Adrenal gland (tissue), 12 donors: Measurements from ENCODE around the gene LYRM7. TPM values are rescaled to one million over a fixed set of nuclear protein-coding genes. Genes with fewer than 3 reads are reported as not detected.

Source experiments
- DNase-seq, 7 donors: peaks; one replicate each; pipeline ENCODE4 v3.0.0-alpha.2; 2019 to 2020
- H3K27ac ChIP-seq, 5 donors: fragments of 200-600 bp; sonication (generic) in 4 of 5; 1 replicate in 3 of 5; 2 replicates in 2 of 5; pipeline versions ENCODE4 v1.5.1 to v1.8.0; 2016 to 2020; ENCODE audit warnings: mild to moderate bottlenecking in 1 of 5
- H3K27me3 ChIP-seq: fragments of 200-600 bp; 2 replicates; pipeline ENCODE4 v1.8.0; 2021
- H3K36me3 ChIP-seq, 2 donors: fragments of 200-600 bp; replicated peaks in 1 of 2; 1 replicate in 1 of 2; 2 replicates in 1 of 2; pipeline versions ENCODE4 v1.5.1 to v1.8.0; 2018 to 2022
- H3K4me1 ChIP-seq, 2 donors: fragments of 200-600 bp; replicated peaks in 1 of 2; 1 replicate in 1 of 2; 2 replicates in 1 of 2; pipeline versions ENCODE4 v1.5.1 to v1.8.0; 2018 to 2021
- H3K4me3 ChIP-seq, 4 donors: fragments of 200-600 bp; sonication (generic) in 3 of 4; one replicate each; pipeline ENCODE4 v1.5.1; 2016 to 2018
- H3K9me3 ChIP-seq, 3 donors: fragments of 200-600 bp; sonication (generic) in 1 of 3; replicated peaks in 1 of 3; 1 replicate in 2 of 3; 2 replicates in 1 of 3; pipeline versions ENCODE4 v1.5.1 to v1.8.0; 2016 to 2021
- POLR2A ChIP-seq, 2 donors: fragments of 450-650 bp; IDR thresholded peaks; one replicate each; pipeline ENCODE4 v1.6.1; 2017; ENCODE audit warnings: antibody characterized with exemption in 2 of 2, mild to moderate bottlenecking in 2 of 2, moderate library complexity in 1 of 2
- WGBS, 4 donors: extraction: QIAGEN DNeasy Blood & Tissue Kit in 2 of 4; methylation state at CpG; one replicate each; pipeline versions ENCODE4 v1.1.5 to v1.1.7; 2013 to 2017; 5-methylcytosine and 5-hydroxymethylcytosine counted together
- intact Hi-C, 2 donors: fragments of 100-400 bp; cut with DNase I; formaldehyde crosslinking; loops; one replicate each; pipeline versions ENCODE4 v1.14.1 to v1.15.0; 2022 to 2023
- polyA plus RNA-seq, 3 donors: library from polyadenylated mRNA; stranded (reverse); fragments of 200-250 nt in 2 of 3; fragments of 350-450 nt in 1 of 3; fragmentation: Illumina TruSeq in 1 of 3; extraction: RNeasy Lipid Tissue Mini Kit (QIAGEN cat#74804) in 1 of 3; gene quantifications; one replicate each; pipeline ENCODE4 v1.2.3, GENCODE V29; 2013 to 2014
- total RNA-seq, 9 donors: library from RNA; depleted of rRNA in 4 of 9; stranded (reverse); fragments of >200 nt in 4 of 9; fragments of 120-200 nt in 1 of 9; fragmentation: NEBNext Ultra II Directional in 1 of 9; extraction: Animal tissue kit (Norgen Biotek cat#: 25700) in 1 of 9; gene quantifications; one replicate each; pipeline versions ENCODE4 v1.1.0 to v1.2.4, GENCODE V29; 2013 to 2023
- TF ChIP-seq, protein P1 (sequence below), 6 experiments: fragments of 450-650 bp in 4 of 6; fragments of 200-600 bp in 2 of 6; sonication (generic) in 1 of 6; IDR thresholded peaks; 1 replicate in 5 of 6; 2 replicates in 1 of 6; pipeline versions ENCODE4 v1.5.1 to v1.8.0; 2016 to 2021; ENCODE audit warnings: antibody characterized with exemption in 6 of 6, mild to moderate bottlenecking in 2 of 6, moderate library complexity in 1 of 6
- donor health status: healthy with polysubstance abuse.
- donor health status: Bipolar disorder and iron deficiency.
- donor health status: DM: yes; HTN: yes; CAD: no.
- donor health status: DM: no; HTN: no; CAD: no.
- donor health status: DM: no; HTN: no; CAD: no.
- donor health status: DM: yes; HTN: yes; CAD: no.

LYRM7 gene
- total and polyA plus RNA-seq, 12 donors = 2.0 to 14.5 (median 10.6) TPM

GRCh38 chr5:131222731-131223130, 52.0 kb downstream of the LYRM7 start:
- no peaks in the 10 kb centered on the region for H3K36me3 ChIP-seq

DNA sequence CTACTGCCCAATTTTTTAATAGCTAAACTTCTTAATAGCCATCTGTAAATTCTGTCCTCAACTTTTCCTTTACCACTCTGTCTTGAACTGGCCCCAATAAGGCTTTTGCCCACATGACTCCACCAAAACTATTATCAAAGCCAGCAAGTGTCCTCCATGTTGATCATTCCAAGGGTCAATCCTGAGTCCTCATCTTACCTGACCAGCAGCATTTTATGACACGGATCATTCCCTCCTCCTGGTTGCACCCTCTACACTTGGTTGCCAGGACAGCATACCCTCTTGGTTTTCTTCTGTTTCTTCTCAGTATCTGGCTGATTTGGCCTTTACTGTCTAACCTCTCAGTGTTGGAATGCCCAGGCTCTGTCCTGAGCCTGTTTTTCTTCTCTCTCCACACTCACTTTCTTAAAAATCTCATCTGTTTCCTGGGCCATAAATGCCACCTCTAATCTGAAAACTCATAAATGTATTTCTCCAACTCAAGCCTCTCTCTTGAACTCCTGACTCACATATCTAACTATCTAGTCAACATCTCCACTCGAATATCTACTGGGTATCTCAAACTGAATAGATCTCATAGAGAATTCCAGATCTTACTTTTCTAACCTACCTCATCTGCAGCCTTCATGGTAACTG, 53.1 kb downstream of the LYRM7 start:
- intact Hi-C loops = no loop called here
- Histone ChIP-seq H3K4me1 (no peaks in the 10 kb centered on the region), H3K36me3 (no peaks in the 10 kb centered on the region), H3K27ac (no peak overlapping the region), H3K27me3 (no peaks in the 10 kb centered on the region), H3K9me3 (no peaks in the 10 kb centered on the region), H3K4me3 (no peak overlapping the region)
- TF ChIP-seq POLR2A (IDR thresholded peaks at IDR 0.05) = no peak
- TF ChIP-seq, protein P1, sequence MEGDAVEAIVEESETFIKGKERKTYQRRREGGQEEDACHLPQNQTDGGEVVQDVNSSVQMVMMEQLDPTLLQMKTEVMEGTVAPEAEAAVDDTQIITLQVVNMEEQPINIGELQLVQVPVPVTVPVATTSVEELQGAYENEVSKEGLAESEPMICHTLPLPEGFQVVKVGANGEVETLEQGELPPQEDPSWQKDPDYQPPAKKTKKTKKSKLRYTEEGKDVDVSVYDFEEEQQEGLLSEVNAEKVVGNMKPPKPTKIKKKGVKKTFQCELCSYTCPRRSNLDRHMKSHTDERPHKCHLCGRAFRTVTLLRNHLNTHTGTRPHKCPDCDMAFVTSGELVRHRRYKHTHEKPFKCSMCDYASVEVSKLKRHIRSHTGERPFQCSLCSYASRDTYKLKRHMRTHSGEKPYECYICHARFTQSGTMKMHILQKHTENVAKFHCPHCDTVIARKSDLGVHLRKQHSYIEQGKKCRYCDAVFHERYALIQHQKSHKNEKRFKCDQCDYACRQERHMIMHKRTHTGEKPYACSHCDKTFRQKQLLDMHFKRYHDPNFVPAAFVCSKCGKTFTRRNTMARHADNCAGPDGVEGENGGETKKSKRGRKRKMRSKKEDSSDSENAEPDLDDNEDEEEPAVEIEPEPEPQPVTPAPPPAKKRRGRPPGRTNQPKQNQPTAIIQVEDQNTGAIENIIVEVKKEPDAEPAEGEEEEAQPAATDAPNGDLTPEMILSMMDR (IDR thresholded peaks at IDR 0.05) = no peak
- WGBS, 4 donors = 77 to 83% (median 79%) methylated on average over 2 of the region's 2 CpGs
- DNase-seq = no peak

More at GRCh38 chr5:131222731-131223130, 52.0 kb downstream of the LYRM7 start:
- Histone ChIP-seq H3K9me3 (no peaks in the 10 kb centered on the region), H3K27me3 (no peaks in the 10 kb centered on the region), H3K4me1 (no peaks in the 10 kb centered on the region), H3K27ac (no peak overlapping the region), H3K4me3 (no peak overlapping the region)
- no peak for DNase-seq
- intact Hi-C loops = no loop called here
- no peak for TF ChIP-seq POLR2A (IDR thresholded peaks at IDR 0.05)
- TF ChIP-seq, protein P1 (IDR thresholded peaks at IDR 0.05) = no peak

DNA sequence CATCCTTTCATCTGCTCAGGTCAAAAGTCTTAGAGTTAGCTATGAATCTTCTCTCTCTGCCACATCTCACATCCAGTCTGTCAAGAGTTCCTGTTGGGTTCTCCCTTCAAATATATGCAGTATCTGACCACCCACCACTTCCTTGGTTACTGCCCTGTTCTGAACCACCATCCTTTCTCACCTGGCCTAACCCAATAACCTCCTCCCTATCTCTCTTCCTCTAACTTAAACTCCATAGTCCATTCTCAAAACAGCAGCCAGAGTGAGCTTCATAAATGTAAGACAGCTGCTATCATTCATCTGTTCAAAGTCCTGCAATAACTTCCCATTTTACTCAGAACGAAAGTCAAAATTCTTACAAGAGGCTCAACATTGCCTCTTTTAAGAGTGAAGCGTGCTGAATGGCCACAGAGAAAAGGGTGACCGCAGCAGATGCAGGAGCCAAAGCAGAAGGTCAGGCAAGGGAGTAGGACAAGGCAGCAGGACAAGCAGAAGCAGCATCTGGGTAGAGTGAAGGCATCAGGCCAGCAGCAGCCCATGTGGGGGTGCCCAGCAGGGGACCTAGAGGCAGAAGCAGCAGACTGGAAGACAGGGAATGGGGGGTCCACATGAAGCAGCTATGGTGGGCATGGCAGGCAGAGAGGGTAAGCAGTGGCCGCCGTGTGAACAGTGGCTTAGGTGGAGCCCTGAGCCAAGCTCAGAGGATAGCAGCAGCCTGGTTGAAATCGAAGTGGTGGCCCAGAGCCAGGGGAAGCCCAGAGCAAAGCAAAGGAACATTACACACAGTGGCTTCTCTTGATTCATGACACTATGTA, 53.9 kb downstream of the LYRM7 start:
- H3K36me3 ChIP-seq = no peaks in the 10 kb centered on the region
- TF ChIP-seq, protein P1 (IDR thresholded peaks at IDR 0.05) = no peak
- no peak for TF ChIP-seq POLR2A (IDR thresholded peaks at IDR 0.05)
- H3K27me3 ChIP-seq = no peaks in the 10 kb centered on the region
- H3K9me3 ChIP-seq = no peaks in the 10 kb centered on the region
- 68 to 78% (median 72%) methylated on average over 6 of the region's 6 CpGs for WGBS, 4 donors
- peak; percentile 13 to 63 (median 26) for DNase-seq
- intact Hi-C loops = no loop called here
- no peaks in the 10 kb centered on the region for H3K4me1 ChIP-seq
- H3K4me3 ChIP-seq = no peak overlapping the region
- H3K27ac ChIP-seq = peak overlapping the region in 1 of 5 donors; percentile 66

- H3K4me3 ChIP-seq = no peak overlapping the region
- intact Hi-C loops = no loop called here
- no peaks in the 10 kb centered on the region for H3K4me1 ChIP-seq
- DNase-seq = no peak
- TF ChIP-seq, protein P1 (IDR thresholded peaks at IDR 0.05) = no peak
- no peak for TF ChIP-seq POLR2A (IDR thresholded peaks at IDR 0.05)
- no peaks in the 10 kb centered on the region for H3K9me3 ChIP-seq
- H3K27me3 ChIP-seq = no peaks in the 10 kb centered on the region
- WGBS, 4 donors = 84 to 95% (median 86%) methylated on average over 4 of the region's 4 CpGs
- peak overlapping the region in 1 of 5 donors; percentile 66 for H3K27ac ChIP-seq
- no peaks in the 10 kb centered on the region for H3K36me3 ChIP-seq
Measured at GRCh38 chr5:131225282-131225974, 54.7 kb downstream of the LYRM7 start.
